ENCODE data around the gene APOBEC3C. TPM values are rescaled to one million over a fixed set of nuclear protein-coding genes. Genes with fewer than 3 reads are reported as not detected.
"Not testable (repeated sequence)": the region's sequence is repeated elsewhere in the genome, so short reads cannot be mapped to it uniquely, and the experiment has no call there.

APOBEC3C gene
- polyA plus RNA-seq, 4 donors = 10.0 to 23.4 (median 11.2) TPM

DNA sequence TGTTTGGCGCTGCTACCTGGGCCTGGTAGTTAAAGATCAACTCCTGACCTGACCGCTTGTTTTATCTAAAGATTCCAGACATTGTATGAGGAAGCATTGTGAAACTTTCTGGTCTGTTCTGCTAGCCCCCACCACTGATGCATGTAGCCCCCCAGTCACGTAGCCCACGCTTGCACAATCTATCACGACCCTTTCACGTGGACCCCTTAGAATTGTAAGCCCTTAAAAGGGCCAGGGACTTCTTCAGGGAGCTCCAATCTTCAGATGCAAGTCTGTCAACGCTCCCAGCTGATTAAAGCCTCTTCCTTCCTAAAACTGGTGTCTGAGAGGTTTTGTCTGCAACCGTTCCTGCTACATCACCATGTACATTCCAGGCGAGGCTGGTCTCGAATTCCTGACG lies 41.6 kb downstream of the APOBEC3C start:
- no peak for DNase-seq (ENCODE audit: low read depth in 4 of 4, low spot score in 3 of 4)

GRCh38 chr22:39061290-39061689 lies 47.2 kb downstream of the APOBEC3C start:
- DNase-seq (ENCODE audit: low read depth in 4 of 4, low spot score in 3 of 4) = not testable (repeated sequence)

GRCh38 chr22:39061951-39062350 lies 47.9 kb downstream of the APOBEC3C start:
- DNase-seq (ENCODE audit: low read depth in 4 of 4, low spot score in 3 of 4) = not testable (repeated sequence)

- DNase-seq (ENCODE audit: low read depth in 4 of 4, low spot score in 3 of 4) = not testable (repeated sequence)
These were observed 49.8 kb downstream of the APOBEC3C start for GRCh38 chr22:39063904-39064303.

DNA sequence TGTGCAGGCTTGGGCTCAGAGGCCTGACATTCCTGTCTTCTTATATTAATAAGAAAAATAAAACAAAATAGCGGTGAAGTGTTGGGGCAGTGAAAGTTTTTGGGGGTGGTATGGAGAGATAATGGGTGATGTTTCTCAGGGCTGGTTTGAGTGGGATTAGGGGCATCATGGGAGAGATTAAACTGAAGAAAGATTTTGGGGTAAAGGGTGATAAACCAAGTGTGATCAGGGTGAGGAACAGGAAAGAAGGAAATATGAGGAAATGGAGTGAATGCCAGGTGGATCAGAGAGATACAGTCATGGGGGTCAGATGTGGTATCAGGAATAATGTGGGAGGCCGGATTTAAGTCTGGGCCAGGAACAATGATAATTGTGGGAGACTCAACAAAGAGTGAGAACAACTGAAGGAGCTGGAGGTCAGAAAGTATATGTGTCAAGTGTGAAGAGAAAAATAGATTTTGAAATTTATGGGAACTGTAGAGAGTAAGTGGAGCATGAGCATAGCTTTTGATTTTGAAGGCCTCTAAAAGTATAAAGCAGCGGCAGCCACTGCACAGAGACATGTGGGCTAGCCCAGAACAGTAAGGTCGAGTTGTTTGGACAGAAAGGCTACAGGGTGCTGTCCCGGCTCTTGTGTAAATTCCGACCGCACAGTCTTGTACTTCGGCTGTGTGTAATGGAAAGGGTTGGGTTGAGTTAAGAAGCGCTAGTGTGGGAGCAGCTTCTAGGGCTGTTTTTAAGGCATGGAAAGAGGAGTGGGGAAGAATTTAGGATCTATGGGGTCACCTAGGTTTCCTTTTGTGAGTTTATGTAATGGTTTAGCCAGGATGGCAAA lies 52.6 kb downstream of the APOBEC3C start:
- DNase-seq (ENCODE audit: low read depth in 4 of 4, low spot score in 3 of 4) = not testable (repeated sequence)

- no peak for DNase-seq (ENCODE audit: low read depth in 4 of 4, low spot score in 3 of 4)
These were observed 54.2 kb downstream of the APOBEC3C start for GRCh38 chr22:39068033-39068785.

Other genes starting within 250 kb of the APOBEC3C start
- 10 to 100 TPM; 15.7 to 37.8 (median 33.1) TPM for gene DNAL4, start 220.1 kb upstream of the APOBEC3C start, polyA plus RNA-seq (ENCODE audit: insufficient read length in 4 of 4)
- gene NPTXR, start 170.2 kb upstream of the APOBEC3C start, polyA plus RNA-seq (ENCODE audit: insufficient read length in 4 of 4) = 10 to 100 TPM in 1 of 4 donors, 1 to 10 TPM in 3; 4.3 to 11.0 (median 4.9) TPM
- 10 to 100 TPM; 35.9 to 59.2 (median 42.2) TPM for gene CBX6, start 142.0 kb upstream of the APOBEC3C start, polyA plus RNA-seq (ENCODE audit: insufficient read length in 4 of 4)
- 1 to 10 TPM in 1 of 4 donors, under 1 TPM in 2, not detected in 1; 0.19 to 1.1 (median 0.21) TPM for gene APOBEC3A, start 56.6 kb upstream of the APOBEC3C start, polyA plus RNA-seq (ENCODE audit: insufficient read length in 4 of 4)
- gene APOBEC3B, start 31.9 kb upstream of the APOBEC3C start, polyA plus RNA-seq (ENCODE audit: insufficient read length in 4 of 4) = 10 to 100 TPM in 1 of 4 donors, 1 to 10 TPM in 3; 5.5 to 11.4 (median 7.1) TPM
- 1 to 10 TPM in 3 of 4 donors, under 1 TPM in 1; 0.57 to 2.2 (median 1.1) TPM for gene APOBEC3D, start 6.9 kb downstream of the APOBEC3C start, polyA plus RNA-seq (ENCODE audit: insufficient read length in 4 of 4)
- gene APOBEC3F, start 26.6 kb downstream of the APOBEC3C start, polyA plus RNA-seq (ENCODE audit: insufficient read length in 4 of 4) = 1 to 10 TPM; 6.7 to 9.0 (median 8.5) TPM
- 10 to 100 TPM in 1 of 4 donors, 1 to 10 TPM in 3; 6.8 to 10.2 (median 7.6) TPM for gene APOBEC3G, start 63.0 kb downstream of the APOBEC3C start, polyA plus RNA-seq (ENCODE audit: insufficient read length in 4 of 4)
- under 1 TPM in 2 of 4 donors, not detected in 2; 0.17 to 0.20 TPM for gene APOBEC3H, start 83.0 kb downstream of the APOBEC3C start, polyA plus RNA-seq (ENCODE audit: insufficient read length in 4 of 4)
- gene CBX7, start 138.4 kb downstream of the APOBEC3C start, polyA plus RNA-seq (ENCODE audit: insufficient read length in 4 of 4) = 10 to 100 TPM in 1 of 4 donors, 1 to 10 TPM in 3; 5.3 to 11.3 (median 7.2) TPM
- 10 to 100 TPM in 3 of 4 donors, 1 to 10 TPM in 1; 8.3 to 15.6 (median 14.5) TPM for gene PDGFB, start 230.7 kb downstream of the APOBEC3C start, polyA plus RNA-seq (ENCODE audit: insufficient read length in 4 of 4)